ENCODE results near the gene C17orf67. TPM values are rescaled to one million over a fixed set of nuclear protein-coding genes. Genes with fewer than 3 reads are reported as not detected.

Gene C17orf67
- total RNA-seq, 5 donors from 2014 or later (not counting 1 experiment from before 2014, with no cell fraction given) = 4.8 to 9.6 (median 8.4) TPM

DNA sequence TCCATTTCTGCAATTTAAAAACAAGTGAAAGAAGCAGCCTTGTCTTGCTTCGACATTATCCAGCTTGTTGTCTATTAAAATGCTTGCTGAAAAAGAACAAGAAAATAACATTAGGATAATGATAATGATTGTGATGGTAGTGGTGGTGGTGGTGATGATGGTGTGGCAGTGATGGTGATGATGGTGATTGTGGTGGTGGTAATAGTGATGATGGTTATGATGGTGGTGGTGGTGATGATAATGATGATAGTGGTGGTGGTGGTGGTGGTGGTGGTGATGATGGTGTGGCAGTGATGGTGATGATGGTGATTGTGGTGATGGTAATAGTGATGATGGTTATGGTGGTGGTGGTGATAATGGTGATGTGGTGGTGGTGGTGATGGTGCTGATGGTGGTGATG, 41.5 kb downstream of the C17orf67 start:
- no peak overlapping the region for H3K27ac ChIP-seq (ENCODE audit: low read length)
- peaks cover 0 to 9% (median 0%) of the 10 kb centered on the region in 3 donors for H3K9me3 Mint-ChIP-seq
- H3K4me1 Mint-ChIP-seq = peaks cover under 1 to 5% (median 5%) of the 10 kb centered on the region in 3 donors
- no peaks in the 10 kb centered on the region for H3K9me3 ChIP-seq
- ChIA-PET CTCF (no interaction called here), POLR2A (no interaction called here)
- H3K4me3 ChIP-seq (ENCODE audit: control insufficient read depth in 1 of 2, extremely low read depth in 1 of 2, low read length in 1 of 2) = no peak overlapping the region
- DNase-seq (no peak), ATAC-seq (replicated peaks in 1 of 4) (no peak)
- no peak overlapping the region for H3K27ac Mint-ChIP-seq
- WGBS (ENCODE audit: insufficient coverage) = 89% methylated on average over 1 of the region's 1 CpG
- H3K36me3 ChIP-seq (ENCODE audit: control insufficient read depth in 2 of 2, extremely low read depth in 1 of 2, insufficient read depth in 1 of 2, low read length in 1 of 2) = no peaks in the 10 kb centered on the region
- H3K4me3 Mint-ChIP-seq = no peak overlapping the region
- H3K36me3 Mint-ChIP-seq = peaks cover 18% of the 10 kb centered on the region
- no peaks in the 10 kb centered on the region for H3K27me3 Mint-ChIP-seq
- no peaks in the 10 kb centered on the region for H3K4me1 ChIP-seq (ENCODE audit: control insufficient read depth in 1 of 2, extremely low read depth in 1 of 2, insufficient read depth in 2 of 2, low read length in 2 of 2)
- no peaks in the 10 kb centered on the region for H3K27me3 ChIP-seq (replicated peaks in 1 of 2; ENCODE audit: control insufficient read depth in 2 of 2, extremely low read depth in 1 of 2, insufficient read depth in 2 of 2, low read length in 1 of 2)

DNA sequence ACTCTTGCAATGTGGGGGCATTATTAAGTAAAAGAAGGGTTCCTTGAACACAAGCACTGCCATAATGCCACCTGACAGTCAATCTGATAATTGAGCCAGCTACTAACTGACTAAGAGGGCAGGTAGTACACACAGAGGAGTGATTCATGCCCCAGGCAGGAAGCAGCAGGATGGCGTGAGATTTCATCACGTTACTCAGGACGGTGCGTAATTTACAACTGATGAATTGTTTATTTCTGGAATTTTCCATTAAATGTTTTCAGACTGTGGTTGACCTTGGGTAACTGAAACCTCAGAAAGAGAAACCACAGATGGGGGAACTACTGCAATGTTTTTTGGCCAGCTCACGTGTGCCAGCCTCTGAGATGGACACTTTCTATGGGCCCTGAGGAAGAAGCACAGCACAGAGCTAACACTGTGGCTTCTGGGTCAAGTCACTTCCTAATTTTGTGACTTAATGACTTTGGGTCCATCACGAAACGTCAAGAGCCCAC, 46.7 kb downstream of the C17orf67 start:
- POLR2A ChIA-PET = no interaction called here
- peak; percentile 69 to 97 (median 92) for ATAC-seq (replicated peaks in 1 of 4)
- no peak overlapping the region for H3K4me3 Mint-ChIP-seq
- Histone ChIP-seq H3K36me3 (ENCODE audit: control insufficient read depth in 2 of 2, extremely low read depth in 1 of 2, insufficient read depth in 1 of 2, low read length in 1 of 2) (no peaks in the 10 kb centered on the region), H3K27me3 (replicated peaks in 1 of 2; ENCODE audit: control insufficient read depth in 2 of 2, extremely low read depth in 1 of 2, insufficient read depth in 2 of 2, low read length in 1 of 2) (no peaks in the 10 kb centered on the region), H3K4me3 (ENCODE audit: control insufficient read depth in 1 of 2, extremely low read depth in 1 of 2, low read length in 1 of 2) (no peak overlapping the region), H3K27ac (ENCODE audit: low read length) (no peak overlapping the region), H3K4me1 (ENCODE audit: control insufficient read depth in 1 of 2, extremely low read depth in 1 of 2, insufficient read depth in 2 of 2, low read length in 2 of 2) (no peaks in the 10 kb centered on the region), H3K9me3 (no peaks in the 10 kb centered on the region)
- peaks cover 8 to 21% (median 15%) of the 10 kb centered on the region in 3 donors for H3K4me1 Mint-ChIP-seq
- H3K9me3 Mint-ChIP-seq = peaks cover 0 to under 1% (median 0%) of the 10 kb centered on the region in 3 donors
- peaks cover 5% of the 10 kb centered on the region for H3K36me3 Mint-ChIP-seq
- DNase-seq = peak in 6 of 35 experiments; percentile 3 to 36 (median 9)
- no peaks in the 10 kb centered on the region for H3K27me3 Mint-ChIP-seq
- CTCF ChIA-PET = no interaction called here
- WGBS (ENCODE audit: insufficient coverage) = 5% methylated on average over 5 of the region's 7 CpGs
- peak overlapping the region; percentile 41 to 43 for H3K27ac Mint-ChIP-seq

DNA sequence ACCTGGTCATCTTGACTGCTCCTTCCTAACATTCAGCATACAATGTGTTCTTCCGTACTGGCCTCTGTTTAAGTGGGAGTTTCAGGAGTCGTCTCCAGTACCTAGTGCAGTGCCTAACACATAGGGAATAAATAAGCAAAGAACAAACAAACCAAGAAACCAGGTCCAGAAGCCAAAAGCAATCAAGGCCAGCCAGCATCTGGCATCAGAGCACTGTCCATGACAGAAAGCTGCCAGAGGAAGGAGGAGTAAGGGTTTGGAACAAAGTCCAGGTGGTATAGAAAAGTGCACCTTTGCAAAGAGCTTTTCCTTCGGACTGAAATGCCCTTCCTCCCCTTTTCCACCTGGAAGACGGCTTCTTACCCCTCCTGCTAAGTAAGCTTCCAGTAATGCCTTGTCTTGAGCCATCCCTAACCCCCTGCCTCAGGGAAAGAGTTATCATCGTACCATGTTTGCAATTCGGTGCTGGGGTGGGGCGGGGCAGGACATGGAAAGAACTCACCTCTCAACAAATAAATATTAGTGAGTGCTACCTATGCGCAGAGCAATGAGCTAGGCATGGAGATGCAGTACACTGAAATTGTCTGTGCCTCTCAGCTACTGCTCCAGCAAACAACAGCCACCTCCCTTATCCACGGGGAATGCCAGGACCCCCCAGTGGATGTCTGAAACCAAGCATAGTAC, 47.6 kb downstream of the C17orf67 start:
- Histone ChIP-seq H3K27me3 (replicated peaks in 1 of 2; ENCODE audit: control insufficient read depth in 2 of 2, extremely low read depth in 1 of 2, insufficient read depth in 2 of 2, low read length in 1 of 2) (peaks cover 0 to 4% of the 10 kb centered on the region in 2 experiments), H3K36me3 (ENCODE audit: control insufficient read depth in 2 of 2, extremely low read depth in 1 of 2, insufficient read depth in 1 of 2, low read length in 1 of 2) (no peaks in the 10 kb centered on the region), H3K27ac (ENCODE audit: low read length) (no peak overlapping the region), H3K9me3 (no peaks in the 10 kb centered on the region), H3K4me3 (ENCODE audit: control insufficient read depth in 1 of 2, extremely low read depth in 1 of 2, low read length in 1 of 2) (no peak overlapping the region), H3K4me1 (ENCODE audit: control insufficient read depth in 1 of 2, extremely low read depth in 1 of 2, insufficient read depth in 2 of 2, low read length in 2 of 2) (no peaks in the 10 kb centered on the region)
- DNase-seq (no peak), ATAC-seq (replicated peaks in 1 of 4) (no peak)
- 74% methylated on average over 4 of the region's 9 CpGs for WGBS (ENCODE audit: insufficient coverage)
- no peak overlapping the region for H3K4me3 Mint-ChIP-seq
- POLR2A ChIA-PET = no interaction called here
- CTCF ChIA-PET = no interaction called here
- H3K27me3 Mint-ChIP-seq = no peaks in the 10 kb centered on the region
- no peaks in the 10 kb centered on the region for H3K9me3 Mint-ChIP-seq
- peaks cover 8 to 21% (median 15%) of the 10 kb centered on the region in 3 donors for H3K4me1 Mint-ChIP-seq
- no peaks in the 10 kb centered on the region for H3K36me3 Mint-ChIP-seq
- H3K27ac Mint-ChIP-seq = no peak overlapping the region

DNA sequence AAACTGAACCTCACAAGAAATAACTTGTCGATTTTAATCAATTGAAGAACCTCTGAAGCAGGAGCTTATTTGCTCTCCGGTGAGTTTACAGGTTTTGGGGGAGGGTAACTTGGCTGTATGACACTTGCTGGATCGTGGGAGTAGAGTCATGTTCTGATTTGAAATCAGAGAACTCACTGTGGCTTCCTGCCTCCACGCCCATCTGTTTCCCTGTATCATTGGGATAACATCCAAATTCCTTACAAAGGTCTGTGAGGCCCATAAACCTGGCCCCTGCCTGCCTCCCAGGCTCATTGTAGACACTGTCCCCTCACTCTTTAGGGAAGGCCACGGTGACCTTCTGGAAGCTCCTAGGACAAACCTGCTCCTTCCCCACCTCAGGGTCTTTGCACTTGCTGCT, 48.3 kb downstream of the C17orf67 start:
- Mint-ChIP-seq H3K27me3 (no peaks in the 10 kb centered on the region), H3K4me1 (peaks cover 11 to 23% (median 17%) of the 10 kb centered on the region in 3 donors), H3K4me3 (no peak overlapping the region), H3K27ac (no peak overlapping the region), H3K9me3 (no peaks in the 10 kb centered on the region), H3K36me3 (no peaks in the 10 kb centered on the region)
- DNase-seq (no peak), ATAC-seq (replicated peaks in 1 of 4) (no peak)
- no peak overlapping the region for H3K27ac ChIP-seq (ENCODE audit: low read length)
- peaks cover 0 to 3% of the 10 kb centered on the region in 2 experiments for H3K4me1 ChIP-seq (ENCODE audit: control insufficient read depth in 1 of 2, extremely low read depth in 1 of 2, insufficient read depth in 2 of 2, low read length in 2 of 2)
- H3K9me3 ChIP-seq = no peaks in the 10 kb centered on the region
- no peaks in the 10 kb centered on the region for H3K36me3 ChIP-seq (ENCODE audit: control insufficient read depth in 2 of 2, extremely low read depth in 1 of 2, insufficient read depth in 1 of 2, low read length in 1 of 2)
- peaks cover 0 to 10% of the 10 kb centered on the region in 2 experiments for H3K27me3 ChIP-seq (replicated peaks in 1 of 2; ENCODE audit: control insufficient read depth in 2 of 2, extremely low read depth in 1 of 2, insufficient read depth in 2 of 2, low read length in 1 of 2)
- WGBS (ENCODE audit: insufficient coverage) = 85% methylated on average over 4 of the region's 5 CpGs
- CTCF ChIA-PET = no interaction called here
- POLR2A ChIA-PET = no interaction called here
- H3K4me3 ChIP-seq (ENCODE audit: control insufficient read depth in 1 of 2, extremely low read depth in 1 of 2, low read length in 1 of 2) = no peak overlapping the region

DNA sequence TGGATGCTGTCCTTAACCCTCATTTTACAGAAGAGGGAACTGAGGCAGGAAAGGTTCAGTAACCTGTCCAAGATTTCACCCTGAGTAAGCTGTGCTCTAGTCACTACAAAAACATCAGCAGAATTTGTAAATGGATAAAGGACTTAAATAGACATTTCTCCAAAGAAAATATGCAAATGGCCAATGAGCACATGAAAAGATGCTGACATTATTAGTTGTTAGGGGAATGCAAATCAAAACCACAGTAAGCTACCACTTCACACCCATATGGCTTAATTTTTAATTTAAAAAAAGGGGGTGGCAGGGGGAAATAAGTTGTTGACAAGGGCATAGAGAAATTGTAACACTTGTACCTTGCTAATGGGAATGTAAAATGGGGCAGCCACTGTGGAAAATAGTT, 51.4 kb downstream of the C17orf67 start:
- H3K27me3 ChIP-seq (replicated peaks in 1 of 2; ENCODE audit: control insufficient read depth in 2 of 2, extremely low read depth in 1 of 2, insufficient read depth in 2 of 2, low read length in 1 of 2) = peaks cover 0 to 11% of the 10 kb centered on the region in 2 experiments
- H3K4me1 Mint-ChIP-seq = peaks cover 32 to 41% (median 33%) of the 10 kb centered on the region in 3 donors
- POLR2A ChIA-PET = no interaction called here
- no peaks in the 10 kb centered on the region for H3K9me3 Mint-ChIP-seq
- H3K9me3 ChIP-seq = no peaks in the 10 kb centered on the region
- DNase-seq (no peak), ATAC-seq (replicated peaks in 1 of 4) (no peak)
- H3K4me3 Mint-ChIP-seq = no peak overlapping the region
- no peaks in the 10 kb centered on the region for H3K27me3 Mint-ChIP-seq
- H3K4me3 ChIP-seq (ENCODE audit: control insufficient read depth in 1 of 2, extremely low read depth in 1 of 2, low read length in 1 of 2) = no peak overlapping the region
- H3K4me1 ChIP-seq (ENCODE audit: control insufficient read depth in 1 of 2, extremely low read depth in 1 of 2, insufficient read depth in 2 of 2, low read length in 2 of 2) = peaks cover 15 to 16% of the 10 kb centered on the region in 2 experiments
- no peak overlapping the region for H3K27ac Mint-ChIP-seq
- no peaks in the 10 kb centered on the region for H3K36me3 Mint-ChIP-seq
- H3K36me3 ChIP-seq (ENCODE audit: control insufficient read depth in 2 of 2, extremely low read depth in 1 of 2, insufficient read depth in 1 of 2, low read length in 1 of 2) = no peaks in the 10 kb centered on the region
- CTCF ChIA-PET = interaction anchor here in 1 of 2 donors (0.7 kb wide), 1 partner anchor 545 kb away, joined by 3 read pairs; no protein-coding TSS in a partner anchor
- H3K27ac ChIP-seq (ENCODE audit: low read length) = no peak overlapping the region

DNA sequence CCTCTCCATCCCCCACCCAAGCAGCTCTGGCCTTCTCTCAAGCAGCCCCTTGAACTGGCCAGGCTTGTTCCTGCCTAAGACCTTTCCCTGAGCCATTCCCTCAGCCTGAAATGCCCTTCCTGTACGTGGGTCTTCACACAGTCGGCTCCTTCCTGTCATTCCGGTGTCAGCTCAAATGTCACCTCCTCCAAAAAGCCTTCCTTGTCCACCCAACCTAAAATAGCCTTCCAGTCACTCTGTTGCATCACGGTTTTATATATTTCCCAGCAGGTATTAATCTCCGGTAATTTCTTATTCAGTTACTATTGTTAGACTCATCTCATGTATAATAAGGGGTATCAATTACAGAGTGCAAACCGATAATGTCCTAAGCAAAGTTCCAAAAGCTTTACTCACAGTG, 51.8 kb downstream of the C17orf67 start:
- Histone ChIP-seq H3K4me3 (ENCODE audit: control insufficient read depth in 1 of 2, extremely low read depth in 1 of 2, low read length in 1 of 2) (no peak overlapping the region), H3K27ac (ENCODE audit: low read length) (no peak overlapping the region), H3K27me3 (replicated peaks in 1 of 2; ENCODE audit: control insufficient read depth in 2 of 2, extremely low read depth in 1 of 2, insufficient read depth in 2 of 2, low read length in 1 of 2) (peaks cover 0 to 11% of the 10 kb centered on the region in 2 experiments), H3K9me3 (no peaks in the 10 kb centered on the region), H3K4me1 (ENCODE audit: control insufficient read depth in 1 of 2, extremely low read depth in 1 of 2, insufficient read depth in 2 of 2, low read length in 2 of 2) (peaks cover 15 to 16% of the 10 kb centered on the region in 2 experiments), H3K36me3 (ENCODE audit: control insufficient read depth in 2 of 2, extremely low read depth in 1 of 2, insufficient read depth in 1 of 2, low read length in 1 of 2) (no peaks in the 10 kb centered on the region)
- ChIA-PET POLR2A (no interaction called here), CTCF (interaction anchor here (0.7 to 2.7 kb wide), 3 partner anchors 10 to 545 kb away, joined by 3 to 12 read pairs (median 4); no protein-coding TSS in a partner anchor)
- H3K4me3 Mint-ChIP-seq = no peak overlapping the region
- DNase-seq (no peak), ATAC-seq (replicated peaks in 1 of 4) (no peak)
- H3K9me3 Mint-ChIP-seq = no peaks in the 10 kb centered on the region
- 77% methylated on average over 3 of the region's 6 CpGs for WGBS (ENCODE audit: insufficient coverage)
- no peak overlapping the region for H3K27ac Mint-ChIP-seq
- H3K4me1 Mint-ChIP-seq = peaks cover 28 to 37% (median 28%) of the 10 kb centered on the region in 3 donors
- H3K27me3 Mint-ChIP-seq = no peaks in the 10 kb centered on the region
- H3K36me3 Mint-ChIP-seq = no peaks in the 10 kb centered on the region
